OCI-LY7 (cell line): ENCODE results near the gene NSUN2. TPM values are rescaled to one million over a fixed set of nuclear protein-coding genes. Genes with fewer than 3 reads are reported as not detected.

Source experiments
- Bru-seq: library from RNA; stranded (reverse); fragments of 400-500 nt; gene quantifications from one replicate; lab custom pipeline; 2021; lab: Mats Ljungman, UMichigan
- BruChase-seq, 2 experiments: library from RNA; stranded (reverse); fragments of 400-500 nt; gene quantifications; one replicate each; lab custom pipeline; 2021; lab: Mats Ljungman, UMichigan
- BruUV-seq: library from RNA; stranded (reverse); fragments of 400-500 nt; replicated peaks from 2 replicates; lab custom pipeline; 2021; lab: Mats Ljungman, UMichigan
- CTCF ChIA-PET: fragments of 300-600 bp; sonication (Branson Sonifier 250); formaldehyde crosslinking; loops from one replicate; lab custom pipeline; 2022; ENCODE audit warnings: antibody characterized with exemption; ENCODE audit not compliant: unreplicated experiment; lab: Charles Lee
- POLR2A ChIA-PET: fragments of 300-600 bp; sonication (Branson Sonifier 250); formaldehyde crosslinking; loops from one replicate; lab custom pipeline; 2022; ENCODE audit warnings: antibody characterized with exemption; lab: Charles Lee
- DNase-seq: peaks from one replicate; pipeline ENCODE4 v3.0.0-alpha.2; 2015; ENCODE audit warnings: low spot score
- H2AFZ ChIP-seq: fragments of 200-600 bp; sonication (generic), shearing (Covaris generic); 2 replicates; pipeline ENCODE4 v1.6.1; 2014; ENCODE audit warnings: mild to moderate bottlenecking, antibody characterized with exemption, low read length, moderate library complexity
- H3K27ac ChIP-seq: fragments of 200-600 bp; sonication (generic); 2 replicates; pipeline ENCODE4 v1.5.1; 2014; ENCODE audit warnings: mixed run types, low read depth, mild to moderate bottlenecking, moderate library complexity, low read length, inconsistent platforms; ENCODE audit not compliant: poor library complexity, severe bottlenecking
- H3K36me3 ChIP-seq: fragments of 200-600 bp; sonication (generic); 2 replicates; pipeline ENCODE4 v1.6.1; 2014; ENCODE audit warnings: mild to moderate bottlenecking, antibody characterized with exemption, low read length, moderate library complexity, mixed read lengths; ENCODE audit not compliant: insufficient read depth
- H3K4me1 ChIP-seq: fragments of 200-600 bp; sonication (generic); 2 replicates; pipeline ENCODE4 v1.5.1; 2014; ENCODE audit warnings: mild to moderate bottlenecking, low read length; ENCODE audit not compliant: insufficient read depth, poor library complexity, severe bottlenecking
- H3K4me2 ChIP-seq: fragments of 200-600 bp; sonication (generic); 2 replicates; pipeline ENCODE4 v1.6.1; 2014; ENCODE audit warnings: mild to moderate bottlenecking, low read length
- H3K4me3 ChIP-seq: fragments of 200-600 bp; sonication (generic); 2 replicates; pipeline ENCODE4 v1.5.1; 2014; ENCODE audit warnings: mild to moderate bottlenecking, low read depth, low read length; ENCODE audit not compliant: poor library complexity, severe bottlenecking
- H3K79me2 ChIP-seq: fragments of 200-600 bp; sonication (generic); 2 replicates; pipeline ENCODE4 v1.6.1; 2016; ENCODE audit warnings: low read depth, mild to moderate bottlenecking, low read length, moderate library complexity, mixed read lengths; ENCODE audit not compliant: insufficient read depth
- H3K9me2 ChIP-seq: fragments of 200-600 bp; sonication (generic); 2 replicates; pipeline ENCODE4 v1.6.1; 2016; ENCODE audit warnings: mild to moderate bottlenecking, low read length, mixed read lengths; ENCODE audit not compliant: insufficient read depth
- H3K9me3 ChIP-seq: fragments of 200-600 bp; sonication (generic); 2 replicates; pipeline ENCODE4 v1.6.1; 2014; ENCODE audit warnings: mild to moderate bottlenecking, mixed run types, low read length, mixed read lengths
- H4K20me1 ChIP-seq: fragments of 200-600 bp; sonication (generic); 2 replicates; pipeline ENCODE4 v1.6.1; 2014; ENCODE audit warnings: mild to moderate bottlenecking, antibody characterized with exemption, low read length, moderate library complexity, mixed read lengths; ENCODE audit not compliant: insufficient read depth
- CTCF ChIP-seq: fragments of 200-600 bp; sonication (generic); conservative IDR thresholded peaks from 2 replicates; pipeline ENCODE4 v1.5.1; 2014; ENCODE audit warnings: mild to moderate bottlenecking, antibody characterized with exemption, low read length, moderate library complexity, mixed read lengths
- EZH2phosphoT487 ChIP-seq: fragments of 200-600 bp; sonication (generic); IDR thresholded peaks from 2 replicates; pipeline ENCODE4 v1.6.1; 2018; ENCODE audit warnings: low read depth, borderline replicate concordance, mild to moderate bottlenecking, mixed run types, antibody characterized with exemption, low read length, moderate library complexity, mixed read lengths
- intact Hi-C: fragments of 100-400 bp; cut with micrococcal nuclease; formaldehyde crosslinking; loops from one replicate; pipeline ENCODE4 v1.10.0; 2022; ENCODE audit not compliant: unreplicated experiment
- long read RNA-seq: library from polyadenylated mRNA; stranded (forward); transcript quantifications from one replicate; pipeline ENCODE4 v2.0.0, GENCODE V29; 2022
- total RNA-seq, 2 experiments: library from RNA; depleted of rRNA in 1 of 2; stranded (reverse); fragments of >200 nt in 1 of 2; shearing (Covaris generic) in 1 of 2; gene quantifications; 2 replicates each; pipeline ENCODE4 v1.2.3, GENCODE V29; 2014 to 2022

The NSUN2 gene
- total RNA-seq (2014; rRNA removed; shearing (Covaris generic)) (88.1 and 88.9 TPM in 2 replicates), total RNA-seq (2022) (122 and 139 TPM in 2 replicates), Bru-seq, nascent RNA (percentile 94 among the genes with signal in this experiment), BruChase-seq, experiment 1, labeled RNA remaining after a 6-hour chase (percentile 94 among the genes with signal in this experiment), BruChase-seq, experiment 2, labeled RNA remaining after a 2-hour chase (percentile 94 among the genes with signal in this experiment)
- long read RNA-seq, transcript NSUN2-208 (4 exons, 1,290 nt): minor isoform, 6 of 289 reads
- long read RNA-seq, transcript NSUN2-201 (19 exons, 3,303 nt): major isoform, 181 of 289 reads
- long read RNA-seq, transcript NSUN2-206 (18 exons, 2,619 nt): minor isoform, 25 of 289 reads
- long read RNA-seq, partial matches to known transcripts: 28 of 289 reads
- long read RNA-seq, other reads (novel, unspliced or antisense): 49 of 289 reads

- peak; percentile 94 for DNase-seq
- intact Hi-C loops: loop anchor here (1.0 to 10.0 kb wide), 6 partner anchors 19 to 878 kb away; partner anchors contain the start of gene TENT4A
- peaks cover 19% of the 10 kb centered on the region for H3K4me1 ChIP-seq
- peak within 1 kb of the TSS; percentile 43 for H3K27ac ChIP-seq
- H3K4me3 ChIP-seq: peak within 1 kb of the TSS; percentile 97
- H4K20me1 ChIP-seq: peaks cover 28% of the 10 kb centered on the region; the same call in 1 of the 2 replicates
- peaks cover 60% of the 10 kb centered on the region for H3K79me2 ChIP-seq
- TF ChIP-seq EZH2phosphoT487: no peak
- no peak for TF ChIP-seq CTCF
- ChIA-PET POLR2A (interaction anchor here (1.0 to 2.8 kb wide), 8 partner anchors 15 to 95 kb away, joined by 3 to 20 read pairs (median 8); partner anchors contain the start of gene TENT4A), CTCF (interaction anchor here (1.5 kb wide), 1 partner anchor 95 kb away, joined by 7 read pairs; no protein-coding TSS in a partner anchor)
- H3K4me2 ChIP-seq: peak within 1 kb of the TSS; percentile 96
- BruUV-seq: no TSS peak
- peak within 1 kb of the TSS; percentile 73; the same call in 1 of the 2 replicates for H2AFZ ChIP-seq
- H3K36me3 ChIP-seq: peaks cover 45% of the 10 kb centered on the region
- H3K9me3 ChIP-seq: no peaks in the 10 kb centered on the region
- no peaks in the 10 kb centered on the region for H3K9me2 ChIP-seq
Observed at GRCh38 chr5:6632888-6633468, at the start of gene NSUN2, which contains the start of gene SRD5A1. NSUN2 (minus strand) TSS chr5:6633044; CDS start chr5:6632979, 65 bp downstream. SRD5A1 (plus strand) TSS chr5:6633440; CDS start chr5:6633577, 137 bp downstream.

DNA sequence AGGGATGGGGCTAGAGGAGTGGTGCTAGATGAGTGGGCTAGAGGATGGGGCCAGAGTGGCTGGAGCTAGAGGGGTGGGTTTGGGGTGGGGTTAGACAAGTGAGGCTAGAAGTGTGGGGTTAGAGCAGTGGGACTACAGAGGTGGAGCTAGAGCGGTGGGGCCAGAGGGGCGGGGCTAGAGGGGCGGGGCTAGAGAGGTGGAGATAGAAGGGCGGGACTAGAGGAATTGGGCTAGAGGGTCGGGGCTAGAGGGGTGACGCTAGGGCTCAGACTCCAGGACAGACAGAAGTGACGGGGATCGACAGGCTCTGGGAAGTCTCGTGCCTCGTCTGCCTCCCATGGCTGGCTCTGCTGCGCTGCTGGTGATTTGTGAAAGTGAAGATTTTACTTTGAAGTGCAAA, 49.4 kb upstream of the NSUN2 start:
- DNase-seq: no peak
- Histone ChIP-seq H3K36me3 (no peaks in the 10 kb centered on the region), H3K9me3 (no peaks in the 10 kb centered on the region), H3K4me2 (no peak overlapping the region), H3K4me1 (no peaks in the 10 kb centered on the region), H3K27ac (no peak overlapping the region), H2AFZ (no peak overlapping the region), H3K9me2 (no peaks in the 10 kb centered on the region), H4K20me1 (no peaks in the 10 kb centered on the region), H3K79me2 (no peaks in the 10 kb centered on the region), H3K4me3 (no peak overlapping the region)
- intact Hi-C loops: no loop called here
- POLR2A ChIA-PET: interaction anchor here (0.6 to 1.7 kb wide), 3 partner anchors 9 to 13 kb away, joined by 3 to 6 read pairs (median 3); no protein-coding TSS in a partner anchor
- CTCF ChIA-PET: interaction anchor here (0.6 kb wide), 1 partner anchor 36 kb away, joined by 4 read pairs; no protein-coding TSS in a partner anchor
- no TSS peak for BruUV-seq
- TF ChIP-seq CTCF (no peak), EZH2phosphoT487 (no peak)
